Amniotic stem cell (primary cell): ENCODE measurements around the gene ANKFY1.

ENCODE experiments used
- DNase-seq: peaks from one replicate; lab custom pipeline; 2025; lab: John Stamatoyannopoulos, UW

ANKFY1 gene

DNA sequence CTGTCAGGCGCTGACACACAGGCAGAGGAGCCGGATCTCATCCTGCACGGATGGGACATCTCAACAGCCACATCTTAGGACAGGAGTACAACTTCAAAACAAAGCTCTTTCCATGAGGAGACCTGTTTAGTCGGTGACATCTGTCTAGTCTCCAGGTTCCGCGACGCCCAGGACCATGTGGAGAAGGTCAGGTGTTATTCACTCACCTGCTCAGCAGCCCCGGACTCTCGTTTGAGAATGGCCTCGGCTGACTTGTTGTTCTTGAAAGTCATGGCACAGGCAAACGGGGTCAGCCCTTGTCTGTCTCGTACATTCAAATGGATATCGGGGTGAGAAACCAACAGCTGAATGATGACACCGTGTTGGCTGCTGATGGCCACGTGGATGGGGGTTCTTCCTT lies 85.1 kb downstream of the ANKFY1 start:
- no peak for DNase-seq

- no peak for DNase-seq
Measured at GRCh38 chr17:4177806-4178205, 86.0 kb downstream of the ANKFY1 start.

- no peak for DNase-seq
Measured at GRCh38 chr17:4176808-4177472, 86.8 kb downstream of the ANKFY1 start.

GRCh38 chr17:4175921-4176807 lies 87.6 kb downstream of the ANKFY1 start:
- DNase-seq, result peak; percentile 25

- no peak for DNase-seq
Measured at GRCh38 chr17:4174556-4174955, 89.2 kb downstream of the ANKFY1 start.

GRCh38 chr17:4173781-4174180 lies 90.0 kb downstream of the ANKFY1 start:
- DNase-seq, result no peak

- DNase-seq, result no peak
Measured at GRCh38 chr17:4172356-4172755, 91.4 kb downstream of the ANKFY1 start.

- DNase-seq, result no peak
Measured at GRCh38 chr17:4170639-4171280, 93.0 kb downstream of the ANKFY1 start.

DNA sequence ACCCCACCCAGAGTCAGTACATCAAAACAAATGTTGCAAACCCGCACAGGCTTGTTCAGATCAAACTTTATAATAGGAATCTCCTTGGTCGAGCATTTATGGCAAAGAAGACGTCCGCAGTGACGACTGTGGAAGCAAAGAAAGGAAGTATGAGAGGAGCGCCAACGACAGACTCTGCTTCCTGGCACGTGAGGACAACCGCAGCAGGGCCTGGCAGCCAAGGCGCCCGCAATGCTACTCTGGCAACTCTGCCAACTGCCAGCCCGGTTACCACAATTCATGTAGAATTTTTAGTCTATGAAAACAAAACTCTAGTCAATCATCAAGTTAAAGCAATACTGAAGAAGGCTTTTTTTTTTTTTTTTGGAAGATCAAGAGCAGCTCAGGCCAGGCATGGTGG lies 96.0 kb downstream of the ANKFY1 start:
- no peak for DNase-seq

- no peak for DNase-seq
Measured at GRCh38 chr17:4166419-4166818, 97.4 kb downstream of the ANKFY1 start.

DNA sequence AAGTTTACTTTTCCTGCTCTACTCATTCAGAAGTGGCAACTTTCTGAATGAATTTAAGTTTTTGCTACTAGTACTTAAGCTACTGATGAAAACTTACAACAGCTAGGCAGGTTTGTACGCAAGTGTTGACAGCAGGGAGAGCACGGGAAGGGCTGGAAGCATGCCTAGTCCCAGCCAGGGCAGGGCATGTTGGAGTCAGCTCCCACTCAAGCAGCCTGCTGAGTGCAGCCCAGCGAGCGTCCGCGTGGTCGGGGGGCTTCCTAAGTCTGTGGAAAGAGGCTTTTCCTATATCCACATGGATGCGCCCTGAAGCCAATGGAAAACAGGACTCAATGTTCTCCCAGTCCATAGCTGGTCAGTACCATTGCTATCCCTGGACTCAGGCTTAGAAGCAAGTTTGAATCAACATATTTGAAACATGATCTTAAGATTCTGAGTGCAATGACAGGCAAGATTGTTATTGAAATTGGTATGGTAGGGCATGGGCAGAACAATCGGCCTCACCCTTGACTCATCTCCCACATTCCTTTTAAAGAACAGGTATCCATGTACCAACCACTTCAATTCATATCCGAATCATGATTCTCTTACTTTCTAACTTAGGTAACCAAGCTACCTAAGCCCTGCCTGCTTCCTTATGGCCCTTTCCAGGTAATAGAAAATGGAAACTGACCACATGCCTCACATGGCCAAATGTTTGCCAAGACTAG lies 98.3 kb downstream of the ANKFY1 start:
- no peak for DNase-seq

DNA sequence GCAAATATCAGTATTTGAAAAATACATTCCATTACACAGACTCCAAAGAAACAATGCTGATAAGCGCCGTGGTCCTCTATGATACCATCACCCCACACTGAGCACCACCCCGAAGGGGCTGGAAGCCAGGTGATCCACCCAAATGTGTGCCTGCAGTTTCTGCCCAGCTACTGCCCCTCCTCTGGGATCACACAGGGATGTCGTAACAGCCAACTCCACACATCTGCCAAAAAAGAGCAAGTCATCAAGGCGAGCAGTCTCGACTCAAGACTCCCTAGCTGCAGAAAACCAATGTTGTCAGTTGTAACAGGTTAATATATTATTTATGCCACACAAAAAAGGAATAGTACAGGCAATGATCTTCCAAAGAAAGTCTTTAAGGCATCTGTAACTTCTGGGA lies 99.8 kb downstream of the ANKFY1 start:
- no peak for DNase-seq

DNA sequence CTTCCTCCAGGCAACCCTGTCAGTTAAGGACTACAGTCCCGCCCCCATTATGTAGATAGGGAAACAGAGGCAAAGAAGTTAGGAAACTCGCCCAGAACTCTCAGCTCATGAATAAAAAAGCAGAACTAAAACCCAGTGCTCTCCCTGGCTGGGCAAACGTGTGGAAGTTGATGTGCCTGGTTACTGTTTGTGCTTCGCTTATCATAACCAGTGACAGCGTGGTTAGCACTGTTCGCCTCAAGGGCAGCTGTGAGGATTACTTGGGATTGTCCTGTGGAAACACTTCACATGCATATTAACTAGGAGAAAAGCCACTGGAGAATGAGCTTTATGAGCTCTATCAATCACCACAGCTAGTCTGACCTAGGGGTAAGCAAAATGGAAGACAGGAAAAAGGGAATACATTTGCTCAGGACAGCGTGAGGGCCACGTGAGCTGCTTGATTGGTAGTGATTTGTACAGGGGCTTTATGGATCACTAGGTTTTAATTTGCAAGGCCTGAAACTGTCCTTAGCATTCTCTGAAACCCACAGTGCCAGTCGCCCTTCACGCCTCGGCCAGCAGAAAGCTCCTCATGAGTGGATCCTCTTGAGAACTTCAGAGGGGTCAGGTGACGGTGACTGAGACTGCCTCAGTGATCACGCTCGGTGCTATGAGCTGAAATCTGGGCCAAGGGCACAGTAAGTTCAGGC lies 100.9 kb downstream of the ANKFY1 start:
- no peak for DNase-seq

- DNase-seq, result no peak
Measured at GRCh38 chr17:4162321-4162720, 101.5 kb downstream of the ANKFY1 start.

- no peak for DNase-seq
Measured at GRCh38 chr17:4161967-4162305, 101.8 kb downstream of the ANKFY1 start.

- peak; percentile 75 for DNase-seq
Measured at GRCh38 chr17:4161192-4161966, 102.4 kb downstream of the ANKFY1 start.

DNA sequence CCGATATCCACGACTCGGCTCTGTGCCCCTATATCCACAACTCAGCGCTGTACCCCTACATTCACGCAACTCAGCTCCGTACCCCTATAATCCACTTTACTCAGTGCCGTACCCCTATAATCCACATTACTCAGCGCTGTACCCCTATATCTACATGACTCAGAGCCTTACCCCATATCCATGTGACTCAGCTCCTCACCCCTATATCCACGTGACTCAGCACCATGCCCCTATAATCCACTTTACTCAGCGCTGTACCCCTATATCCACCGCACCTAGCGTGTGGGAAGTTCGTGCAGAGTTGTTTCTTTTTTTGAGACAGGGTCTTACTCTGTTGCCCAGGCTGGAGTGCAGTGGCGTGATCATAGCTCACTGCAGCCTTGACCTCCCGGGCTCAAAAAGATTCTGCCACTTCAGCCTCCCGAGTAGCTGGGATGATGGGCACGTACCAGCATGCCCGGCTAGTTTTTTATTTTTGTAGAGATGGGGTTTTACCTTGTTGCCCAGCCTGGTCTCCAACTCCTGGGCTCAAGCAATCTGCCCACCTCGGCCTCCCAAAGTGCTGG lies 103.4 kb downstream of the ANKFY1 start:
- no peak for DNase-seq

DNA sequence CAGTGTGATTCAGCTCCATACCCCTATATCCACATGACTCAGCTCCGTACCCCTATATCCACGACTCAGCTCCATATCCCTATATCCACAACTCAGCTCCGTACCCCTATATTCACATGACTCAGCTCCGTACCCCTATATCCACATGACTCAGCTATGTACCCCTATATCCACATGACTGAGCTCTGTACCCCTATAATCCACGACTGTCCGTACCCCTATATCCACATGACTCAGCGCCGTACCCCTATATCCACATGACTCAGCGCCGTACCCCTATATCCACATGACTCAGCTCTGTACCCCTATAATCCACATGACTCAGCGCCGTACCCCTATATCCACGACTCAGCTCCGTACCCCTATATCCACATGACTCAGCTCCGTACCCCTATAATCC lies 104.0 kb downstream of the ANKFY1 start:
- DNase-seq, result no peak

- no peak for DNase-seq
Measured at GRCh38 chr17:4157618-4158333, 106.0 kb downstream of the ANKFY1 start.

- no peak for DNase-seq
Measured at GRCh38 chr17:4156750-4157381, 106.9 kb downstream of the ANKFY1 start.
